ENCODE measurements around the gene PON2.

DNA sequence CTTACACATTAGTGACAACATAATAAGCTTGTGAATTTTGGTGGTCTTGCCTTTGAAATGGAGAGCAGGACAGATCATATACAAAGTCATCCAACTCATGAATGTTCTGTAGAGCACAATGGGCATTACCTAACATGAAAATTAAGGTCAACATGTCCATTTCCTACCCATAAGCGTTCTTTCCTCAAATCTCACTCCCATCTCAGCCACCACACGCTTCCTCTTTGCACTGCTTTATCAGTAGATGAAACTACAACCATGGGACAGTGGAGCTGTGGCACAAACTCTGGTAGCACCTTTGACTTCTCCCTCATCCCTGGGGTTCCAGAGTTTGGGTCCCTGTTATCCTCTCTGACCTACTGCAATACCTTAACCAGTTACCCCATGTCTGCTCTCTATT, 2.2 kb downstream of the PON2 start:
- TF ChIP-seq, protein P1, sequence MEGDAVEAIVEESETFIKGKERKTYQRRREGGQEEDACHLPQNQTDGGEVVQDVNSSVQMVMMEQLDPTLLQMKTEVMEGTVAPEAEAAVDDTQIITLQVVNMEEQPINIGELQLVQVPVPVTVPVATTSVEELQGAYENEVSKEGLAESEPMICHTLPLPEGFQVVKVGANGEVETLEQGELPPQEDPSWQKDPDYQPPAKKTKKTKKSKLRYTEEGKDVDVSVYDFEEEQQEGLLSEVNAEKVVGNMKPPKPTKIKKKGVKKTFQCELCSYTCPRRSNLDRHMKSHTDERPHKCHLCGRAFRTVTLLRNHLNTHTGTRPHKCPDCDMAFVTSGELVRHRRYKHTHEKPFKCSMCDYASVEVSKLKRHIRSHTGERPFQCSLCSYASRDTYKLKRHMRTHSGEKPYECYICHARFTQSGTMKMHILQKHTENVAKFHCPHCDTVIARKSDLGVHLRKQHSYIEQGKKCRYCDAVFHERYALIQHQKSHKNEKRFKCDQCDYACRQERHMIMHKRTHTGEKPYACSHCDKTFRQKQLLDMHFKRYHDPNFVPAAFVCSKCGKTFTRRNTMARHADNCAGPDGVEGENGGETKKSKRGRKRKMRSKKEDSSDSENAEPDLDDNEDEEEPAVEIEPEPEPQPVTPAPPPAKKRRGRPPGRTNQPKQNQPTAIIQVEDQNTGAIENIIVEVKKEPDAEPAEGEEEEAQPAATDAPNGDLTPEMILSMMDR (IDR thresholded peaks at IDR 0.05) = no peak
- TF ChIP-seq POLR2A (IDR thresholded peaks at IDR 0.05) = no peak

All from heart left ventricle (tissue), 13 donors.